ENCODE results near the gene ODAD4. TPM values are rescaled to one million over a fixed set of nuclear protein-coding genes. Genes with fewer than 3 reads are reported as not detected.
"Not testable (repeated sequence)": the region's sequence is repeated elsewhere in the genome, so short reads cannot be mapped to it uniquely, and the experiment has no call there.

Gene ODAD4
- total RNA-seq, 1 experiment from 2014 or later = 0.98 TPM

GRCh38 chr17:41931715-41932114 lies 1.3 kb downstream of the ODAD4 start:
- H3K9ac ChIP-seq (ENCODE audit: low read length); H3K27ac ChIP-seq (ENCODE audit: low read depth, low read length); ATAC-seq; H3K9me2 ChIP-seq (ENCODE audit: insufficient read depth); CTCF ChIA-PET; H3K27me3 ChIP-seq (ENCODE audit: insufficient read depth, low read length); BruUV-seq (replicated peaks); RAD21 ChIA-PET (ENCODE audit: low non-redundant PET in 1 of 2, low total read pairs in 2 of 2, uncharacterized antibody in 2 of 2, unreplicated experiment in 2 of 2); DNase-seq (ENCODE audit: low read depth, low spot score); H3K36me3 ChIP-seq (ENCODE audit: control insufficient read depth in 1 of 2, insufficient read depth in 2 of 2, low read length in 2 of 2); H3K4me3 ChIP-seq (replicated peaks in 1 of 2; ENCODE audit: low read depth in 1 of 2, low read length in 2 of 2); H3K9me3 ChIP-seq (ENCODE audit: control insufficient read depth in 1 of 2, insufficient read depth in 1 of 2, low read depth in 1 of 2, low read length in 2 of 2); H4K20me1 ChIP-seq (ENCODE audit: insufficient read depth); intact Hi-C loops (cut with micrococcal nuclease); H2AFZ ChIP-seq (ENCODE audit: low read depth, low read length, poor library complexity, severe bottlenecking); H3K79me2 ChIP-seq (ENCODE audit: insufficient read depth, low read length): not testable (repeated sequence)
- POLR2A ChIA-PET = interaction anchor here (4.8 kb wide), 1 partner anchor 12 kb away, joined by 38 read pairs; the partner anchor contains the start of gene ACLY
- Histone ChIP-seq H3K4me2 (ENCODE audit: low read length) (peak overlapping the region; percentile 93; the same call in 1 of the 2 replicates), H3K4me1 (ENCODE audit: control insufficient read depth in 1 of 2, insufficient read depth in 2 of 2, low read length in 2 of 2) (peaks cover 3 to 18% of the 10 kb centered on the region in 2 experiments; a peak in 2 of 4 replicates)

GRCh38 chr17:41932816-41933389 lies 2.5 kb downstream of the ODAD4 start:
- H3K79me2 ChIP-seq (ENCODE audit: insufficient read depth, low read length) = no peaks in the 10 kb centered on the region
- no peak overlapping the region for H3K4me2 ChIP-seq (ENCODE audit: low read length)
- intact Hi-C loops (cut with micrococcal nuclease) = no loop called here
- no peaks in the 10 kb centered on the region for H4K20me1 ChIP-seq (ENCODE audit: insufficient read depth)
- ChIA-PET POLR2A (interaction anchor here (0.5 to 0.8 kb wide), 2 partner anchors 121 to 154 kb away, joined by 3 to 4 read pairs; partner anchors contain the start of gene P3H4), RAD21 (ENCODE audit: low non-redundant PET in 1 of 2, low total read pairs in 2 of 2, uncharacterized antibody in 2 of 2, unreplicated experiment in 2 of 2) (no interaction called here), CTCF (no interaction called here)
- no peak for ATAC-seq
- no peak overlapping the region for H3K27ac ChIP-seq (ENCODE audit: low read depth, low read length)
- H3K4me1 ChIP-seq (ENCODE audit: control insufficient read depth in 1 of 2, insufficient read depth in 2 of 2, low read length in 2 of 2) = peaks cover 3 to 18% of the 10 kb centered on the region in 2 experiments; a peak in 2 of 4 replicates
- no peak overlapping the region for H3K4me3 ChIP-seq (replicated peaks in 1 of 2; ENCODE audit: low read depth in 1 of 2, low read length in 2 of 2)
- TF ChIP-seq SIN3A (IDR thresholded peaks at IDR 0.05; ENCODE audit: low read depth) (no peak), CEBPB (IDR thresholded peaks at IDR 0.05; ENCODE audit: low read depth) (no peak), CBX3 (IDR thresholded peaks at IDR 0.05; ENCODE audit: low read depth) (no peak), ZFX (IDR thresholded peaks at IDR 0.05) (no peak), RAD21 (IDR thresholded peaks at IDR 0.05; ENCODE audit: low read depth) (no peak), REST (IDR thresholded peaks at IDR 0.05; ENCODE audit: low read depth) (no peak), ZBTB33 (IDR thresholded peaks at IDR 0.05; ENCODE audit: extremely low read depth, insufficient replicate concordance, low read length) (no peak), YY1 (IDR thresholded peaks at IDR 0.05; ENCODE audit: extremely low read depth, insufficient replicate concordance, low read depth, low read length) (no peak), POLR2A (IDR thresholded peaks at IDR 0.05; ENCODE audit: borderline replicate concordance, extremely low read depth, insufficient read depth, insufficient read length) (no peak), EZH2phosphoT487 (IDR thresholded peaks at IDR 0.05; ENCODE audit: borderline replicate concordance) (no peak), SRF (IDR thresholded peaks at IDR 0.05; ENCODE audit: low read depth) (no peak), EZH2 (IDR thresholded peaks at IDR 0.05) (no peak), POLR2AphosphoS5 (IDR thresholded peaks at IDR 0.05; ENCODE audit: low read depth, low read length) (no peak)
- H3K27me3 ChIP-seq (ENCODE audit: insufficient read depth, low read length) = no peaks in the 10 kb centered on the region
- H3K36me3 ChIP-seq (ENCODE audit: control insufficient read depth in 1 of 2, insufficient read depth in 2 of 2, low read length in 2 of 2) = no peaks in the 10 kb centered on the region
- no peaks in the 10 kb centered on the region for H3K9me3 ChIP-seq (ENCODE audit: control insufficient read depth in 1 of 2, insufficient read depth in 1 of 2, low read depth in 1 of 2, low read length in 2 of 2)
- H3K9me2 ChIP-seq (ENCODE audit: insufficient read depth) = no peaks in the 10 kb centered on the region
- BruUV-seq (replicated peaks) = no TSS peak
- DNase-seq (ENCODE audit: low read depth, low spot score) = no peak
- H2AFZ ChIP-seq (ENCODE audit: low read depth, low read length, poor library complexity, severe bottlenecking) = no peak overlapping the region
- no peak overlapping the region for H3K9ac ChIP-seq (ENCODE audit: low read length)
